H7 (cell line): ENCODE measurements around the gene CLSTN3. TPM values are rescaled to one million over a fixed set of nuclear protein-coding genes. Genes with fewer than 3 reads are reported as not detected.

ENCODE experiments used
- DNase-seq: peaks from one replicate; pipeline ENCODE4 v3.0.0; 2012
- H3K27me3 ChIP-seq: 2 replicates; pipeline ENCODE4 v1.6.0; 2011; ENCODE audit warnings: mild to moderate bottlenecking, low read length; ENCODE audit not compliant: control insufficient read depth, insufficient read depth
- H3K36me3 ChIP-seq: replicated peaks from 2 replicates; pipeline ENCODE4 v1.5.1; 2011; ENCODE audit warnings: low read length; ENCODE audit not compliant: control insufficient read depth, insufficient read depth
- H3K4me3 ChIP-seq: 2 replicates; pipeline ENCODE4 v1.5.1; 2011; ENCODE audit warnings: low read depth, mild to moderate bottlenecking, control low read depth, low read length, moderate library complexity; ENCODE audit not compliant: insufficient read depth
- total RNA-seq: library from RNA; depleted of rRNA; stranded (reverse); fragments of >200 nt; shearing (Covaris generic); gene quantifications from 2 replicates; pipeline ENCODE4 v1.2.3, GENCODE V29; 2014

CLSTN3 gene
- total RNA-seq, 1 experiment from 2014 or later: 11.0 TPM

DNA sequence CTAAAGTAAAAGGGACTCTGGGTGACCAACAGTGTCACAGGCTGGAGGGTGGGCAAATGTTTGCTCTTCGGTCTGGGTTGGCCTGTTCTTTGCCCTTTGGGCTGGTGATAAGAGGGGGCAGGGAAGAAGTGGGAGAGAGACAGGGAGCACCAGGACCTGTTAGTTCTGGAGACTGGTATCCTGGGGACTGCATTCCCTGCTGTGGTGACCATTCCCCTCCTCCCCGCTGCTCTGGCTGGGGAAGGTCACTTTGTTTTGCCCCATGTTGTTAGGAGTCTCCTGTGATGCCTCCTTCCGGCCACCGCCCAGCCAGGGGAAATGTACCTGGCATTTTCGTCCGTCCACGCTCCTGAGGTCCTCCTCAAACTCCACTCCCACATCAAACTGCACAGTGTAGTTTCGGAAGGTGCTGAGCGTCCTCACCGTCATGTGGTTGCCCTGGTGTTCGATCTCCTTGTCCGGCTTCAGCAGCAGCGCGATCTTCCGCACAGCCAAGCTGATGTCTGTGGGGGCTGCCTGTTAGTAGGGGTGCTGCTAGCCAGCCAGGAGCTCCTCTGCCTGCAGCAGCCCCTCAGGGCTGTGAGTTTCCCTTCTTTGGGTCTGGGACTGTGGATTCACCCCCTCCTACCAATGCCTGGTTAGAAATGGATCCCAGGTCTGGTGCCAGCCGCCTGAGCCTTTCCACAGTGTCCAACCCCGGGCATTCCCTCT lies 2.1 kb upstream of the CLSTN3 start:
- Histone ChIP-seq H3K36me3 (no peaks in the 10 kb centered on the region), H3K27me3 (peaks cover 22% of the 10 kb centered on the region), H3K4me3 (no peak overlapping the region)
- no peak for DNase-seq

DNA sequence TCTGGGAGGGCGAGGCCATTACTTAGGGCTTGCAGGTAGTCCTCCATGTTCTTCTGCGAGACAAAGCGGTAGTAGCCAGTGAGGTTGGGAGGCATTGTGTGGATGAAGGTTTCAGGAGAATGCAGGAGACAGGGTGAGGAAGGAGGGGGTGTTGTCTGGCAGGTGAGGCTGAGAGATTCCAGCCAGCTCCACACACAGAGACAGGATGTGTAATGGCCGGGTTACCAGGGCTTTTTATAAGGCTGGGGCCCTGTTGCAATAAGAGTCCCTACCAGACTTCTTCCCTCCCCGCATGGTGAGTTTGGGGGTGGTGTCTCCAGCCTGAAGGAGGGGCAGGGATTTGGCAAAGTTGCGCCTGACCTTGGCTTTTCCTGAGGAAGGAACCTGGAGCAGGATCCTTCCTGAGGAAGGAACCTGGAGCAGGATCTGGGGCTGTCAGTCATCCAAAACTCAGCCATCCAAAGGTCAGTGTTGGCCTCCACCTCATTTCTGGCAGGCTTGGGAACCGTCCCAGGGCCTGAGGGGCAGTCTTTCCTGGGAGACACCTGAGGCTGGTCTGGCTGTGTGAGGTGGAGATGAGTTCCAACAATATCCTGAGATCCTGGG lies 1.4 kb upstream of the CLSTN3 start, which contains the start of gene RBP5:
Gene RBP5, minus strand, starts transcription at position 209 of the 606 bp plus-strand sequence. Its CDS starts 114 bp downstream, at position 95.
- Histone ChIP-seq H3K4me3 (peak within 1 kb of the TSS; percentile 73), H3K27me3 (peaks cover 22% of the 10 kb centered on the region), H3K36me3 (no peaks in the 10 kb centered on the region; the same call in 1 of the 2 replicates)
- DNase-seq: peak; percentile 53

DNA sequence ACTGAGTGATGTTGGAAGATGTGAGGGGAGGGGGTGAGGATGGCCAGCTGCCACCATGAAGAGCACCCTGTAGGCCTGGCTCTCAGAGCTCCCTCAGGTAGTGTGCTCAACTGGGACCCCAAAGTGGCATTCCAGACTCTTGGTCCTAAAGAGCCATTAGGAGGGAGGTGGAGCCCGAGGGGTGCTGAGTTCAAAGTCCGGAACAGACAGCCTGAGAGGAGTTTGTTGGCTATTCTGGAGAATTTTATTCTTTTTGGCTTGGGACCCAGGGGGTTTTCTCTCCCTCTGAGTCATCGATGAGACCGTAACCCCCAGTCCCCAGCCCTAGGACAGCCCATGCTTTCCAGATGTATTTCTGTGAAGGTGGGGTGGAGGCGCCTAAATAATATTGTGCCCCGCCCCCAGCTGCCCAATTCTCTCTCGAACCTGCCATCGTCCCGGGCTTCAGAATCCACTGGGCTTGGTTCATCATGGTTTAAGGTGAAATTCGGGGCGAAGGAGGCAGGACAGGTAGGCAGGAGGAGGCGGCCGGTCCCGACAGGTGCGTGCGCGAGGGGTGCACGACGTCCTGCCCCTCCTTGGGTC lies 792 bp upstream of the CLSTN3 start:
- Histone ChIP-seq H3K4me3 (peak overlapping the region; percentile 73), H3K36me3 (no peaks in the 10 kb centered on the region; the same call in 1 of the 2 replicates), H3K27me3 (peaks cover 22% of the 10 kb centered on the region)
- DNase-seq: no peak

DNA sequence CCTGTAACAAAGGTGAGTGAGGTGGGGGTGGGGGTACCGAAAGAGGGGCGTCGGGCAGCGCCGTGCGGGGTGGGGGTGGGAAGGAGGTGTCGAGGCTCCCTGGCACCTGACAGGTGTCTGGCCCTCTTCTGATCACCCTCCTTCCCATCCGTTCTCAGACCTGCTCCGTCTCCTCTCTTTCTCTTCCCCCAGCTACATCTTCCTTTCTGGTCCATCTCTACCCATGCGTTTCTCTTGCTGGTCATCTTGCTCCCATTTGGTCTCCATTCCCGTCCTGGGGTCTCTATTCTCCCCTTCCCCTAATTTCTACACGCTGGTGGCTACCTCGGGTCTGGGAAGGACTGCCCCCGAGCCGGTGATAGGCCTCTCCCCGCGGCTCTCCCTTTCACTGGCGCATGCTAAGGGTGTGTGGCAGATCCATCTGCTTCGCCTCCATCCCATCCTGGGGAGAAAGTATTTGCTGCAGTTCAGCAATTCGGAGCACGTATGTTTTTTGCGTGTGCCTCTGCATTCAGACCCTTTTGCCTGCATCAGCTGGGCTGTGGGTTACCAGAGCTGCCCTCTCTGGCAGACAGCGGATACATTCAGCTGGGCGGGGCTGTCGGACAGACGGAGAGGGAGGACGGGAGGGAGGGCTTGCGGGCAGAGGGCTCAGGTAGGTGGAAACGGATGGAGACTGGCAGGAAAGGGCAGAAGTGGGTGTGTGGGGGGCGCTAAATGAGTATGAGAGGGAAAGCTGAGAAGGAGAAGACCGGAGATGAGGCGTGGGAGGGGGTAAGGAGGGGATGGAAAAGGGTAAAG lies 730 bp downstream of the CLSTN3 start:
- H3K4me3 ChIP-seq: peak overlapping the region; percentile 73
- DNase-seq: peak; percentile 89
- peaks cover 3% of the 10 kb centered on the region for H3K36me3 ChIP-seq
- peaks cover 22% of the 10 kb centered on the region for H3K27me3 ChIP-seq

DNA sequence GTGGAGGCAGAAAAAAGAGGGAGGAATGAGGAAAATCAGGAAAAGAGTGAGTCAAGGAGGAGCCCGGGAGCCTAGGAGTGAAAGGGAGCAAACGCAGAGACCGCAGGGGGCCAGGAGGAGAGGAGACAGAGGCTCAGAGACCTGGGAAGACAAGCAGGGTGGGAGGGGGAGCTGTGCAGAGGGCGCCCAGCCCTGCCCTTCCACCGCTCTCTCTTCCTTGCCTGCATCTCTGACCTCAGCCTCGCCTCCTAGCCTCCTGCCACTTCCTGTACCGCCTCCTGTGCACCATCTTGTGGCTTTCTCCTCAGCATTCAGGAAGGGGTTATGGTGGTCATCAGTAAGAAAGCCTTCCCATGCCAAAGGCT lies 1.3 kb downstream of the CLSTN3 start:
- peaks cover 22% of the 10 kb centered on the region for H3K27me3 ChIP-seq
- H3K36me3 ChIP-seq: peaks cover 3% of the 10 kb centered on the region
- DNase-seq: no peak
- peak overlapping the region; percentile 73; the same call in 1 of the 2 replicates for H3K4me3 ChIP-seq

DNA sequence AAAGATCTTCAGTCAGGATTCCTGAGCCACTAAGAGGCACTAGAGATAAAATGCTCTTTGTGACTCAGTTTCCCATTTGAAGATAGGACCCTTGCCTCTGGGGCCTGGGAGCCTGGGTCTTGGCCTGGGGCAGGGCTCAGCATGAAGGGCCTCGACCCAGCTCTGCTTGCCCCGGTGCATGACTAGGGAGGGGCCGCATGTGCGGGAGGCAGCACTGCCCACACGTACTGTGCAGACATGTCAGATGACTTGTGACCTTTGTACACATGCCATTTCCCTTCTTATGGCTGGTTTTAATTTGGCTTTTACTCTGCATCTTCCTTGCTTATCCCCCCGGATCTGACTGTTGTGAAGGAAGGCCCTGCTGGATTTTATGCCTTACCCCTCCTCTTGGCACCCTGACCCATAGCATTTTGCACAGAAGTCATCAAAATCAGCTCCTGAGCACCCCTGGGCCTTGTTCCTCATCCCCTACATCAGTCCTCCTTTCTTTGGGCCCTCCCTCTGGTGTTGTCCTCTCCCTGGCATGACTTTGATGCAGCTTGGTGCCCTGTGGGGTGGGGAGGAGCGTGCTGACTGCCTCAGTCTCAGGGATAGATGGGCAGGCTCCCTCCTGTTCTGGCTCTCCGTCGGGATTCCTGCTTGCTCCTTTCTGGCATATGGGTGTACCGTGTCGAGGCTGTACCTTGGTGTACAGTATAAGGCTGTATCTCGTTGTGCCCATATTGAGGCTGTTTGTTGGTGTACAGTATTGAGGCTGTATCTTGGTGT lies 4.4 kb downstream of the CLSTN3 start:
- DNase-seq: no peak
- H3K4me3 ChIP-seq: no peak overlapping the region
- peaks cover 7% of the 10 kb centered on the region for H3K36me3 ChIP-seq
- peaks cover 15% of the 10 kb centered on the region for H3K27me3 ChIP-seq

DNA sequence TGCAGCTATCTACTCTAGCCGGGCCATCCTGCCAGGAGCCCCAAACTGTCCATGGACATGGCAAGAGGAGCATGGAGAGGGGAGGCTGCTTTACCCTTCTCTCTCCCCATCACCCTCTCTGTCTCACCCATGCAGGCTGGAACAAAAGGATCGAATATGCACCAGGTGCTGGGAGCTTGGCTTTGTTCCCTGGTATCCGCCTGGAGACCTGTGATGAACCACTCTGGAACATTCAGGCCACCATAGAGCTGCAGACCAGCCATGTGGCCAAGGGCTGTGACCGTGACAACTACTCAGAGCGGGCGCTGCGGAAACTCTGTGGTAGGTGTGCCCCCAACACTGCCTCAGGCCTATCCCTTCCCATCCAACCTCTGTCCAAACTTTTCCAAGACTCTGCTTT lies 5.9 kb downstream of the CLSTN3 start:
- DNase-seq: no peak
- H3K4me3 ChIP-seq: no peak overlapping the region

DNA sequence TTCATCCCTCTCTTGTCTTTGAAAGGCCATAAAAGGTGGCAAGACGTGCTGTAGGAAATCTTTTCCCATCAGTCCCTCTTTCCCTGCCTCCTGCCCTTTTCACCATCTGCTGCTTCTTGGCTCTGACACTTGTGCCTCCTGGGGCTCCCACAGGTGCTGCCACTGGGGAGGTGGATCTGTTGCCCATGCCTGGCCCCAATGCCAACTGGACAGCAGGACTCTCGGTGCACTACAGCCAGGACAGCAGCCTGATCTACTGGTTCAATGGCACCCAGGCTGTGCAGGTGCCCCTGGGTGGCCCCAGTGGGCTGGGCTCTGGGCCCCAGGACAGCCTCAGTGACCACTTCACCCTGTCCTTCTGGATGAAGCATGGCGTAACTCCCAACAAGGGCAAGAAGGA lies 6.5 kb downstream of the CLSTN3 start:
- peaks cover 7% of the 10 kb centered on the region for H3K36me3 ChIP-seq
- H3K27me3 ChIP-seq: peaks cover 6% of the 10 kb centered on the region; the same call in 1 of the 2 replicates
- no peak overlapping the region for H3K4me3 ChIP-seq
- DNase-seq: no peak

More for the DNA sequence above, 5.9 kb downstream of the CLSTN3 start:
- Histone ChIP-seq H3K27me3 (peaks cover 9% of the 10 kb centered on the region; the same call in 1 of the 2 replicates), H3K36me3 (peaks cover 7% of the 10 kb centered on the region)

DNA sequence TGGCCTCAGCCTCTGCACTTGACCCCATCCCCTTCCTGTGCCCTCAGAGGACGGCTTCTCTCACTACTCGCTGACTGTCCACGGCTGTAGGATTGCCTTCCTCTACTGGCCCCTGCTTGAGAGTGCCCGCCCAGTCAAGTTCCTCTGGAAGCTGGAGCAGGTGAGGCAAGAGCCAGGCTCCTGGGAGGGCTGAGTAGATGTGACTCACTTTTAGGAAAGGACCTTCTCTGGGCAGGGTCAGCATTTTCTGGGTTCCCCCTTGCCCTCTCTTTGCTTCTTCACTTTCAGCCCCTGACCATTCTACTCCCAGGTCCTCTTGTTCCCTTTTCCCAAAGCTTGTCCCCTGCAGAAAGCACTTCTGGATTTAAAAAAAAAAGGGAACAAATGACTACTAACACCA lies 7.7 kb downstream of the CLSTN3 start:
- Histone ChIP-seq H3K36me3 (peaks cover 9% of the 10 kb centered on the region), H3K27me3 (no peaks in the 10 kb centered on the region), H3K4me3 (no peak overlapping the region)
- DNase-seq: no peak

DNA sequence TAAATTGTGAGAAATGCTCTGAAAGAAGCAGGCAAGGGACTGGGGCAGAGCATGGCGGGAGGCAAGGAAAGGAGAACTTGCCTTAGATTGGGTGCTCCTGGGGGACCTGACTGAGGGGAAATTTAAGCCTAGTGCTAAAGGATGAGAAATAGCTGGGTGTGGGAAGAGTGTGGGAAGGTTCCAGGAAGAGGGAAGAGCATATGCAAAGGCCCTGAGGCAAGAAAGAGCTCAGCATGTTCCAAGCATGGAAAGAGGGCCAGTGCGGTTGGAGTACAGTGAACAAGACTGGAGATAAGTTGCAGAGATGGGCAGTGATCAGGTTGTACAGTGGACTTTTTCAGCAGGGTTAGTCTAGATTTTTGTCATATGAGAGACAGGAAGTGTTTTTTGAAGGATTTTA lies 9.0 kb downstream of the CLSTN3 start:
- H3K36me3 ChIP-seq: peaks cover 10% of the 10 kb centered on the region
- DNase-seq: no peak
- H3K4me3 ChIP-seq: no peak overlapping the region
- no peaks in the 10 kb centered on the region for H3K27me3 ChIP-seq

DNA sequence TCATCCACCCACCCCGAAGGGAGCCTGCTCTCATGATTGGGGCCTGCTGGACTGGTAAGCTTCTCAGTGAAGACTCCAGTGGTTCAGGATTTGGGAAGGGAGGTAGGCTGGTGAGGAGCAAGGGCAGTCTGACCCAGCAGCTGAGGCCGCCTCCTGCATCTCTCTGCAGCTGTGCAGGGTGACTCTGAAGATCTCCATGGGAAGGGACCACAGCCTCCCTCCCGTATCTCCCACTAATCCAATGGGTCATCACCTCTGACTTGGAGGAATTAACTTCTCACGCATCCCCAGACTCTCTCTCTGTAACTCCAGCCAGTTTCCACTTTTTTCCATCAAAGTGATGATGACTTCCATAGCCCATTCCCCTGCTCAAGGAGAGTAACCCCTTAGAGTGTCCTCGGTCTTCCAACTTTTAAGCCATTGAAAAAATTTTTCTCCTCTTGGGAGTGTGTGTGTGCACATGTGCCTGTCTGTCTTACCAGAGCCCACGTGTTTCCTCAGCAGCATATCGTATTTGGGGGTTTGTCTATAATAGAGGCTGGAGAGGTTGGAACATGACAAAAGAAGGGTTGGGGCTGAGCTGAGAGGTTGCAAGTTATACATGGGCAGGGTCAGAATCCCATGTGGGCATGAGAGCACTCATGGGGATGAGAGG lies 11.3 kb downstream of the CLSTN3 start:
- H3K4me3 ChIP-seq: no peak overlapping the region
- no peak for DNase-seq
- H3K36me3 ChIP-seq: peaks cover 7% of the 10 kb centered on the region
- no peaks in the 10 kb centered on the region for H3K27me3 ChIP-seq

DNA sequence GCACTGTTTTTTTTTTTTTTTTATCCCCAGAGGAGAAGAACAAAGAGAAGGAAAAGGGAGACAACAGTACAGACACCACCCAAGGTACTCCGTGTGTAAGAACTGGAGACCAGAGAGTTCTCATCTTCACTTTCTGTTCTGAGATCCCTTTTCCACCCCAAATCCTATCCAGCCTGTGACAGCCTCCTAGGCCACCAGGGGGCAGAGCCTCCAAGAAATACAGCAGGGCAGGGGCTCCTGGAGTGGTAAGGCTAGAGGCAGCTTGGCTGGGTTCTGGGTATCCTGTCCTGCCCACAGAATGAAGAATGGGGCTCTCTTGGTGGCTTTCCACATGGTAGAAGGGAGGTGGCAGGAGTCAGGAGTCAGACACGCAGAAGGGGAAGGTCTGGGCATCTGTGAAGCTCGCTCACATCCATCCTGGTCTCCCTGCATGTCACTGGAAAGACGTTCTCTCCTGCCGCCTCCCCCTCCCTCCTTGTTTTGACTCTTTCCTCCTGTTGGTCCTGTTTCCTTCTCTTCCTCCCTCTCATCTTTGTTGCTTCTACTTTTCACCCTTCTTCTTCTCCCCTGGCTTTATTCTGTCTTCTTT lies 12.0 kb downstream of the CLSTN3 start:
- Histone ChIP-seq H3K36me3 (peaks cover 7% of the 10 kb centered on the region), H3K27me3 (no peaks in the 10 kb centered on the region), H3K4me3 (no peak overlapping the region)
- DNase-seq: peak; percentile 89

DNA sequence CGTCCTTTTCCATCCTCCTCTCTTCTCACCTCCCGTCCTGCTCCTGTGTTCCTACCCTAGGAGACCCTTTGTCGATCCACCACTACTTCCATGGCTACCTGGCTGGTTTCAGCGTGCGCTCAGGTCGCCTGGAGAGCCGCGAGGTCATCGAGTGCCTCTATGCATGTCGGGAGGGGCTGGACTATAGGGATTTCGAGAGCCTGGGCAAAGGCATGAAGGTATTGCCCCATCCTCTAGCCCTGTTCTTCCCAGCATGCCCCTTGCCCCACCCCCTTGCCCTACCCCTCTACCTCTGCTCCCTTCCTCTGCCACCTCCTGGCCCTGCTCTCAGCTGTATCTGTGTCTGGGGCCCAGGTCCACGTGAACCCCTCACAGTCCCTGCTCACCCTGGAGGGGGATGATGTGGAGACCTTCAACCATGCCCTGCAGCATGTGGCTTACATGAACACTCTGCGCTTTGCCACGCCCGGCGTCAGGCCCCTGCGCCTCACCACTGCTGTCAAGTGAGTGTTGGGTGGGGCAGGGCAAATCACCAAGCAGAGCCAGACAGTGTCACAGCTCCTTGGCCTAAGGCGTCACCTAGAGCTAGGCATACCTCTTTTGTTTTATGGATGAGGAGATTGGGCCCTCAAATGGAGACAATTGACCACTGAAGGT lies 12.8 kb downstream of the CLSTN3 start:
- Histone ChIP-seq H3K36me3 (peaks cover 3% of the 10 kb centered on the region), H3K27me3 (no peaks in the 10 kb centered on the region), H3K4me3 (no peak overlapping the region)
- no peak for DNase-seq
